Measurements from ENCODE around the gene ID4.

DNA sequence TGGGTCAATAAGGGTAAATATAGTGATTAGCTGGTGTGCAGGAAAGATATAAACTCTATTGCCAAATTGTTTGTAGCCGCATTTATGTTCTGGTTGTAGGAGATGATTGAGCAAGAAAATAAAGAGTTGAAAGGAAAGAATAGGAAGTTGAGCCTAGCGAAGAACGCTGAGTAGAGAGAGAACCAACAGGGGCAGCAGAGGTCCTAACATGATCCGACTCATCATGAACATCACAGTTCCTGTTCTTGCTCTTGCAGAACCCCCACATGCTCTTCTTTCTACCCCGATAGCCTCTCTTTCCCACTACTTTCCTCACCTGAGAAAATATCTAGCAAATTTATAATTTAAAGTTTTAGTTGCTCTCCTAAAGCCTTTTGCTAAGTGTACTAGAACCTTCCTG lies 9.9 kb upstream of the ID4 start:
- TF ChIP-seq, protein P1, sequence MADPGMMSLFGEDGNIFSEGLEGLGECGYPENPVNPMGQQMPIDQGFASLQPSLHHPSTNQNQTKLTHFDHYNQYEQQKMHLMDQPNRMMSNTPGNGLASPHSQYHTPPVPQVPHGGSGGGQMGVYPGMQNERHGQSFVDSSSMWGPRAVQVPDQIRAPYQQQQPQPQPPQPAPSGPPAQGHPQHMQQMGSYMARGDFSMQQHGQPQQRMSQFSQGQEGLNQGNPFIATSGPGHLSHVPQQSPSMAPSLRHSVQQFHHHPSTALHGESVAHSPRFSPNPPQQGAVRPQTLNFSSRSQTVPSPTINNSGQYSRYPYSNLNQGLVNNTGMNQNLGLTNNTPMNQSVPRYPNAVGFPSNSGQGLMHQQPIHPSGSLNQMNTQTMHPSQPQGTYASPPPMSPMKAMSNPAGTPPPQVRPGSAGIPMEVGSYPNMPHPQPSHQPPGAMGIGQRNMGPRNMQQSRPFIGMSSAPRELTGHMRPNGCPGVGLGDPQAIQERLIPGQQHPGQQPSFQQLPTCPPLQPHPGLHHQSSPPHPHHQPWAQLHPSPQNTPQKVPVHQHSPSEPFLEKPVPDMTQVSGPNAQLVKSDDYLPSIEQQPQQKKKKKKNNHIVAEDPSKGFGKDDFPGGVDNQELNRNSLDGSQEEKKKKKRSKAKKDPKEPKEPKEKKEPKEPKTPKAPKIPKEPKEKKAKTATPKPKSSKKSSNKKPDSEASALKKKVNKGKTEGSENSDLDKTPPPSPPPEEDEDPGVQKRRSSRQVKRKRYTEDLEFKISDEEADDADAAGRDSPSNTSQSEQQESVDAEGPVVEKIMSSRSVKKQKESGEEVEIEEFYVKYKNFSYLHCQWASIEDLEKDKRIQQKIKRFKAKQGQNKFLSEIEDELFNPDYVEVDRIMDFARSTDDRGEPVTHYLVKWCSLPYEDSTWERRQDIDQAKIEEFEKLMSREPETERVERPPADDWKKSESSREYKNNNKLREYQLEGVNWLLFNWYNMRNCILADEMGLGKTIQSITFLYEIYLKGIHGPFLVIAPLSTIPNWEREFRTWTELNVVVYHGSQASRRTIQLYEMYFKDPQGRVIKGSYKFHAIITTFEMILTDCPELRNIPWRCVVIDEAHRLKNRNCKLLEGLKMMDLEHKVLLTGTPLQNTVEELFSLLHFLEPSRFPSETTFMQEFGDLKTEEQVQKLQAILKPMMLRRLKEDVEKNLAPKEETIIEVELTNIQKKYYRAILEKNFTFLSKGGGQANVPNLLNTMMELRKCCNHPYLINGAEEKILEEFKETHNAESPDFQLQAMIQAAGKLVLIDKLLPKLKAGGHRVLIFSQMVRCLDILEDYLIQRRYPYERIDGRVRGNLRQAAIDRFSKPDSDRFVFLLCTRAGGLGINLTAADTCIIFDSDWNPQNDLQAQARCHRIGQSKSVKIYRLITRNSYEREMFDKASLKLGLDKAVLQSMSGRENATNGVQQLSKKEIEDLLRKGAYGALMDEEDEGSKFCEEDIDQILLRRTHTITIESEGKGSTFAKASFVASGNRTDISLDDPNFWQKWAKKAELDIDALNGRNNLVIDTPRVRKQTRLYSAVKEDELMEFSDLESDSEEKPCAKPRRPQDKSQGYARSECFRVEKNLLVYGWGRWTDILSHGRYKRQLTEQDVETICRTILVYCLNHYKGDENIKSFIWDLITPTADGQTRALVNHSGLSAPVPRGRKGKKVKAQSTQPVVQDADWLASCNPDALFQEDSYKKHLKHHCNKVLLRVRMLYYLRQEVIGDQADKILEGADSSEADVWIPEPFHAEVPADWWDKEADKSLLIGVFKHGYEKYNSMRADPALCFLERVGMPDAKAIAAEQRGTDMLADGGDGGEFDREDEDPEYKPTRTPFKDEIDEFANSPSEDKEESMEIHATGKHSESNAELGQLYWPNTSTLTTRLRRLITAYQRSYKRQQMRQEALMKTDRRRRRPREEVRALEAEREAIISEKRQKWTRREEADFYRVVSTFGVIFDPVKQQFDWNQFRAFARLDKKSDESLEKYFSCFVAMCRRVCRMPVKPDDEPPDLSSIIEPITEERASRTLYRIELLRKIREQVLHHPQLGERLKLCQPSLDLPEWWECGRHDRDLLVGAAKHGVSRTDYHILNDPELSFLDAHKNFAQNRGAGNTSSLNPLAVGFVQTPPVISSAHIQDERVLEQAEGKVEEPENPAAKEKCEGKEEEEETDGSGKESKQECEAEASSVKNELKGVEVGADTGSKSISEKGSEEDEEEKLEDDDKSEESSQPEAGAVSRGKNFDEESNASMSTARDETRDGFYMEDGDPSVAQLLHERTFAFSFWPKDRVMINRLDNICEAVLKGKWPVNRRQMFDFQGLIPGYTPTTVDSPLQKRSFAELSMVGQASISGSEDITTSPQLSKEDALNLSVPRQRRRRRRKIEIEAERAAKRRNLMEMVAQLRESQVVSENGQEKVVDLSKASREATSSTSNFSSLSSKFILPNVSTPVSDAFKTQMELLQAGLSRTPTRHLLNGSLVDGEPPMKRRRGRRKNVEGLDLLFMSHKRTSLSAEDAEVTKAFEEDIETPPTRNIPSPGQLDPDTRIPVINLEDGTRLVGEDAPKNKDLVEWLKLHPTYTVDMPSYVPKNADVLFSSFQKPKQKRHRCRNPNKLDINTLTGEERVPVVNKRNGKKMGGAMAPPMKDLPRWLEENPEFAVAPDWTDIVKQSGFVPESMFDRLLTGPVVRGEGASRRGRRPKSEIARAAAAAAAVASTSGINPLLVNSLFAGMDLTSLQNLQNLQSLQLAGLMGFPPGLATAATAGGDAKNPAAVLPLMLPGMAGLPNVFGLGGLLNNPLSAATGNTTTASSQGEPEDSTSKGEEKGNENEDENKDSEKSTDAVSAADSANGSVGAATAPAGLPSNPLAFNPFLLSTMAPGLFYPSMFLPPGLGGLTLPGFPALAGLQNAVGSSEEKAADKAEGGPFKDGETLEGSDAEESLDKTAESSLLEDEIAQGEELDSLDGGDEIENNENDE (IDR thresholded peaks at IDR 0.05; ENCODE audit: insufficient replicate concordance, low read length): no peak
- no peak for TF ChIP-seq GABPA (IDR thresholded peaks at IDR 0.05; ENCODE audit: borderline replicate concordance, insufficient read depth, low read length)
- no peak for TF ChIP-seq SIN3A (conservative IDR thresholded peaks at IDR 0.05 in 1 of 2, IDR thresholded peaks at IDR 0.05 in 1 of 2; ENCODE audit: low read depth in 1 of 2, low read length in 2 of 2)
- TF ChIP-seq POLR2A (IDR thresholded peaks at IDR 0.05; ENCODE audit: control extremely low read depth in 1 of 2, low read depth in 2 of 2, low read length in 2 of 2): no peak
- no peak for TF ChIP-seq TCF12 (IDR thresholded peaks at IDR 0.05; ENCODE audit: low read depth, low read length)
- TF ChIP-seq, protein P2, sequence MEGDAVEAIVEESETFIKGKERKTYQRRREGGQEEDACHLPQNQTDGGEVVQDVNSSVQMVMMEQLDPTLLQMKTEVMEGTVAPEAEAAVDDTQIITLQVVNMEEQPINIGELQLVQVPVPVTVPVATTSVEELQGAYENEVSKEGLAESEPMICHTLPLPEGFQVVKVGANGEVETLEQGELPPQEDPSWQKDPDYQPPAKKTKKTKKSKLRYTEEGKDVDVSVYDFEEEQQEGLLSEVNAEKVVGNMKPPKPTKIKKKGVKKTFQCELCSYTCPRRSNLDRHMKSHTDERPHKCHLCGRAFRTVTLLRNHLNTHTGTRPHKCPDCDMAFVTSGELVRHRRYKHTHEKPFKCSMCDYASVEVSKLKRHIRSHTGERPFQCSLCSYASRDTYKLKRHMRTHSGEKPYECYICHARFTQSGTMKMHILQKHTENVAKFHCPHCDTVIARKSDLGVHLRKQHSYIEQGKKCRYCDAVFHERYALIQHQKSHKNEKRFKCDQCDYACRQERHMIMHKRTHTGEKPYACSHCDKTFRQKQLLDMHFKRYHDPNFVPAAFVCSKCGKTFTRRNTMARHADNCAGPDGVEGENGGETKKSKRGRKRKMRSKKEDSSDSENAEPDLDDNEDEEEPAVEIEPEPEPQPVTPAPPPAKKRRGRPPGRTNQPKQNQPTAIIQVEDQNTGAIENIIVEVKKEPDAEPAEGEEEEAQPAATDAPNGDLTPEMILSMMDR (IDR thresholded peaks at IDR 0.05; ENCODE audit: control extremely low read depth in 1 of 3, insufficient read depth in 1 of 3, low read depth in 1 of 3, low read length in 3 of 3): no peak
- TF ChIP-seq JUND (IDR thresholded peaks at IDR 0.05; ENCODE audit: low read length): no peak

All from H1 (cell line).